MM.1S (cell line): Measurements from ENCODE around the gene TRPM8.

Source experiments
- DNase-seq: peaks from one replicate; pipeline ENCODE4 v3.0.0-alpha.2; 2015
- H2AFZ ChIP-seq: fragments of 300-600 bp; sonication (generic); 2 replicates; pipeline ENCODE4 v1.6.0; 2016; ENCODE audit warnings: antibody characterized with exemption, low read length
- H3F3A ChIP-seq: fragments of 300-600 bp; sonication (generic); 2 replicates; pipeline ENCODE4 v1.6.1; 2016; ENCODE audit warnings: mild to moderate bottlenecking, antibody characterized with exemption, low read length, moderate library complexity, mixed read lengths; ENCODE audit not compliant: insufficient read depth
- H3K27ac ChIP-seq: fragments of 300-600 bp; sonication (generic); 2 replicates; pipeline ENCODE4 v1.5.1; 2016; ENCODE audit warnings: mild to moderate bottlenecking, low read length
- H3K27me3 ChIP-seq: fragments of 300-600 bp; sonication (generic); replicated peaks from 2 replicates; pipeline ENCODE4 v1.6.0; 2016; ENCODE audit warnings: low read length; ENCODE audit not compliant: insufficient read depth
- H3K36me3 ChIP-seq: fragments of 300-600 bp; sonication (generic); replicated peaks from 2 replicates; pipeline ENCODE4 v1.6.1; 2016; ENCODE audit warnings: mild to moderate bottlenecking, low read length, mixed read lengths; ENCODE audit not compliant: insufficient read depth
- H3K4me1 ChIP-seq: fragments of 300-600 bp; sonication (generic); 2 replicates; pipeline ENCODE4 v1.6.1; 2016; ENCODE audit warnings: low read length, mixed read lengths
- H3K4me2 ChIP-seq: fragments of 300-600 bp; sonication (generic); 2 replicates; pipeline ENCODE4 v1.6.0; 2016; ENCODE audit warnings: low read depth, low read length
- H3K4me3 ChIP-seq: fragments of 300-600 bp; sonication (generic); 2 replicates; pipeline ENCODE4 v1.5.1; 2016; ENCODE audit warnings: low read length, mixed read lengths
- H3K79me2 ChIP-seq: fragments of 300-600 bp; sonication (generic); 2 replicates; pipeline ENCODE4 v1.6.1; 2016; ENCODE audit warnings: mixed run types, low read length, mixed read lengths
- H3K9ac ChIP-seq: fragments of 300-600 bp; sonication (generic); 2 replicates; pipeline ENCODE4 v1.6.1; 2016; ENCODE audit warnings: low read length, mixed read lengths
- H3K9me2 ChIP-seq: fragments of 300-600 bp; sonication (generic); replicated peaks from 2 replicates; pipeline ENCODE4 v1.6.1; 2016; ENCODE audit warnings: mild to moderate bottlenecking, low read length, mixed read lengths; ENCODE audit not compliant: insufficient read depth
- H3K9me3 ChIP-seq: fragments of 300-600 bp; sonication (generic); replicated peaks from 2 replicates; pipeline ENCODE4 v1.6.1; 2016; ENCODE audit warnings: mild to moderate bottlenecking, low read length, mixed read lengths; ENCODE audit not compliant: insufficient read depth
- H4K20me1 ChIP-seq: fragments of 300-600 bp; sonication (generic); 2 replicates; pipeline ENCODE4 v1.6.1; 2016; ENCODE audit warnings: mild to moderate bottlenecking, low read length, moderate library complexity, mixed read lengths; ENCODE audit not compliant: insufficient read depth
- CTCF ChIP-seq: fragments of 300-600 bp; sonication (generic); IDR thresholded peaks from 2 replicates; pipeline ENCODE4 v1.5.1; 2016; ENCODE audit warnings: antibody characterized with exemption, low read length, mixed read lengths
- EZH2 ChIP-seq: fragments of 300-600 bp; sonication (generic); optimal IDR thresholded peaks from 2 replicates; pipeline ENCODE3; 2017; ENCODE audit warnings: low read depth, mild to moderate bottlenecking, antibody characterized with exemption, low read length, mixed read lengths
- EZH2phosphoT487 ChIP-seq: fragments of 300-600 bp; sonication (generic); IDR thresholded peaks from 2 replicates; pipeline ENCODE4 v1.6.1; 2018; ENCODE audit warnings: antibody characterized with exemption, low read length

The TRPM8 gene

GRCh38 chr2:234005126-234005525 is 88.0 kb downstream of the TRPM8 start:
- Histone ChIP-seq H3K36me3 (no peaks in the 10 kb centered on the region), H3K79me2 (no peaks in the 10 kb centered on the region), H4K20me1 (no peaks in the 10 kb centered on the region), H3K4me2 (no peak overlapping the region), H3K27me3 (no peaks in the 10 kb centered on the region), H3F3A (no peaks in the 10 kb centered on the region), H3K4me1 (no peaks in the 10 kb centered on the region), H3K9ac (no peak overlapping the region), H3K27ac (no peak overlapping the region), H3K9me3 (no peaks in the 10 kb centered on the region), H3K9me2 (no peaks in the 10 kb centered on the region), H2AFZ (no peak overlapping the region), H3K4me3 (no peak overlapping the region)
- no peak for DNase-seq
- TF ChIP-seq EZH2 (no peak), EZH2phosphoT487 (no peak), CTCF (no peak)

GRCh38 chr2:234006501-234006900 is 89.3 kb downstream of the TRPM8 start:
- H3K27ac ChIP-seq = no peak overlapping the region
- no peak overlapping the region for H3K4me2 ChIP-seq
- no peaks in the 10 kb centered on the region for H3K79me2 ChIP-seq
- H3K4me1 ChIP-seq = no peaks in the 10 kb centered on the region
- H2AFZ ChIP-seq = no peak overlapping the region
- TF ChIP-seq EZH2 (no peak), EZH2phosphoT487 (no peak), CTCF (no peak)
- H3K9ac ChIP-seq = no peak overlapping the region
- no peaks in the 10 kb centered on the region for H3F3A ChIP-seq
- H3K9me3 ChIP-seq = no peaks in the 10 kb centered on the region
- no peak overlapping the region for H3K4me3 ChIP-seq
- DNase-seq = no peak
- H3K9me2 ChIP-seq = no peaks in the 10 kb centered on the region
- no peaks in the 10 kb centered on the region for H3K27me3 ChIP-seq
- H4K20me1 ChIP-seq = no peaks in the 10 kb centered on the region
- no peaks in the 10 kb centered on the region for H3K36me3 ChIP-seq

GRCh38 chr2:234014427-234014826 is 97.3 kb downstream of the TRPM8 start:
- Histone ChIP-seq H3K4me3 (no peak overlapping the region), H3K9me2 (no peaks in the 10 kb centered on the region), H2AFZ (no peak overlapping the region), H3K27ac (no peak overlapping the region), H4K20me1 (no peaks in the 10 kb centered on the region), H3K79me2 (no peaks in the 10 kb centered on the region), H3K27me3 (no peaks in the 10 kb centered on the region), H3K9ac (no peak overlapping the region), H3K36me3 (no peaks in the 10 kb centered on the region), H3F3A (no peaks in the 10 kb centered on the region), H3K4me1 (no peaks in the 10 kb centered on the region), H3K9me3 (no peaks in the 10 kb centered on the region), H3K4me2 (no peak overlapping the region)
- no peak for DNase-seq
- TF ChIP-seq CTCF = no peak
- TF ChIP-seq EZH2 = no peak
- no peak for TF ChIP-seq EZH2phosphoT487

GRCh38 chr2:234015861-234016260 is 98.7 kb downstream of the TRPM8 start:
- no peak overlapping the region for H3K4me2 ChIP-seq
- DNase-seq = no peak
- no peak overlapping the region for H3K27ac ChIP-seq
- no peaks in the 10 kb centered on the region for H3K4me1 ChIP-seq
- H3F3A ChIP-seq = no peaks in the 10 kb centered on the region
- H3K9me2 ChIP-seq = no peaks in the 10 kb centered on the region
- no peak for TF ChIP-seq EZH2phosphoT487
- TF ChIP-seq EZH2 = no peak
- no peak for TF ChIP-seq CTCF
- no peaks in the 10 kb centered on the region for H3K9me3 ChIP-seq
- H3K79me2 ChIP-seq = no peaks in the 10 kb centered on the region
- no peaks in the 10 kb centered on the region for H3K27me3 ChIP-seq
- H3K4me3 ChIP-seq = no peak overlapping the region
- no peak overlapping the region for H3K9ac ChIP-seq
- no peak overlapping the region for H2AFZ ChIP-seq
- no peaks in the 10 kb centered on the region for H3K36me3 ChIP-seq
- no peaks in the 10 kb centered on the region for H4K20me1 ChIP-seq
